WTC11 (cell line): ENCODE data around the gene NTRK2.

Experiments used
- CTCF ChIP-seq: fragments of 200-600 bp; IDR thresholded peaks from 2 replicates; pipeline ENCODE4 v1.8.0; 2022; ENCODE audit warnings: antibody characterized with exemption
- FOXP1 ChIP-seq: sonication (generic); formaldehyde crosslinking; IDR thresholded peaks from 2 replicates; pipeline ENCODE4 v1.8.0; 2022; ENCODE audit warnings: missing genetic modification reagents, mild to moderate bottlenecking, moderate library complexity, borderline replicate concordance
- GRHL2 ChIP-seq: fragments of 250-450 bp; sonication (Bioruptor Pico); IDR thresholded peaks from 2 replicates; pipeline ENCODE4 v1.8.0; 2022; ENCODE audit warnings: mild to moderate bottlenecking, moderate library complexity; ENCODE audit not compliant: insufficient replicate concordance, severe bottlenecking
- IRF2 ChIP-seq: sonication (generic); formaldehyde crosslinking; IDR thresholded peaks from 2 replicates; pipeline ENCODE4 v1.8.0; 2022; ENCODE audit warnings: low read depth, missing genetic modification reagents, borderline replicate concordance
- NR2C2 ChIP-seq: sonication (generic); formaldehyde crosslinking; IDR thresholded peaks from 2 replicates; pipeline ENCODE4 v1.8.0; 2022; ENCODE audit warnings: mild to moderate bottlenecking, missing genetic modification reagents
- SP1 ChIP-seq: sonication (generic); formaldehyde crosslinking; conservative IDR thresholded peaks from 2 replicates; pipeline ENCODE4 v1.8.1; 2022; ENCODE audit warnings: missing genetic modification reagents
- TCF7 ChIP-seq: sonication (generic); formaldehyde crosslinking; IDR thresholded peaks from 2 replicates; pipeline ENCODE4 v1.8.0; 2022; ENCODE audit warnings: mild to moderate bottlenecking, low read depth, missing genetic modification reagents, moderate library complexity
- TF ChIP-seq, protein P1 (sequence below): sonication (generic); formaldehyde crosslinking; IDR thresholded peaks from 2 replicates; pipeline ENCODE4 v1.8.0; 2022; ENCODE audit warnings: mild to moderate bottlenecking, missing genetic modification reagents

- no peak for TF ChIP-seq CTCF
- TF ChIP-seq FOXP1 (CRISPR knock-in tag): no peak
- no peak for TF ChIP-seq SP1 (CRISPR knock-in tag)
- TF ChIP-seq GRHL2 (CRISPR knock-in tag): no peak
- no peak for TF ChIP-seq IRF2 (CRISPR knock-in tag)
- TF ChIP-seq NR2C2: no peak
- TF ChIP-seq TCF7 (CRISPR knock-in tag): no peak
- TF ChIP-seq, protein P1, sequence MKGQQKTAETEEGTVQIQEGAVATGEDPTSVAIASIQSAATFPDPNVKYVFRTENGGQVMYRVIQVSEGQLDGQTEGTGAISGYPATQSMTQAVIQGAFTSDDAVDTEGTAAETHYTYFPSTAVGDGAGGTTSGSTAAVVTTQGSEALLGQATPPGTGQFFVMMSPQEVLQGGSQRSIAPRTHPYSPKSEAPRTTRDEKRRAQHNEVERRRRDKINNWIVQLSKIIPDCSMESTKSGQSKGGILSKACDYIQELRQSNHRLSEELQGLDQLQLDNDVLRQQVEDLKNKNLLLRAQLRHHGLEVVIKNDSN: no peak
These were observed 197.1 kb downstream of the NTRK2 start for GRCh38 chr9:84866396-84867175.
